ENCODE data around the gene RARB.

DNA sequence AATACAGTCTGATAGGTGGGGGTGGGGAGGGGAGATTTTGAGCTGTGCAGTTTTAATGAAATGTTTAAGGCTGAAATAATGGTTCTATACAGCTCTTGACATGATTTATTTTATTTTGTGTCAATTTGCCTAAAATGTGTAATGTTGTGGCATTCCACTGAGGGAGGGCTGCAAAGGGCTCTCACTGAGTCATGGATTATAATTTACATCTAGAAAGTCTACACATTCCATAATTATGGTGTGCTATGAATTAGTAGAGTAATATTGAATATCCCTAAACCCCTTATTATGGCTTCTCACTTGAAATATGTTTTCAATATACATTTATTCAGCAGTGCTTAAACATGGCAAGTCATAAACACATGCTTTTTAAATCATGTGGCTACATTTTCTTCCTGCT, 103.9 kb downstream of the RARB start:
- TF ChIP-seq, protein P1, sequence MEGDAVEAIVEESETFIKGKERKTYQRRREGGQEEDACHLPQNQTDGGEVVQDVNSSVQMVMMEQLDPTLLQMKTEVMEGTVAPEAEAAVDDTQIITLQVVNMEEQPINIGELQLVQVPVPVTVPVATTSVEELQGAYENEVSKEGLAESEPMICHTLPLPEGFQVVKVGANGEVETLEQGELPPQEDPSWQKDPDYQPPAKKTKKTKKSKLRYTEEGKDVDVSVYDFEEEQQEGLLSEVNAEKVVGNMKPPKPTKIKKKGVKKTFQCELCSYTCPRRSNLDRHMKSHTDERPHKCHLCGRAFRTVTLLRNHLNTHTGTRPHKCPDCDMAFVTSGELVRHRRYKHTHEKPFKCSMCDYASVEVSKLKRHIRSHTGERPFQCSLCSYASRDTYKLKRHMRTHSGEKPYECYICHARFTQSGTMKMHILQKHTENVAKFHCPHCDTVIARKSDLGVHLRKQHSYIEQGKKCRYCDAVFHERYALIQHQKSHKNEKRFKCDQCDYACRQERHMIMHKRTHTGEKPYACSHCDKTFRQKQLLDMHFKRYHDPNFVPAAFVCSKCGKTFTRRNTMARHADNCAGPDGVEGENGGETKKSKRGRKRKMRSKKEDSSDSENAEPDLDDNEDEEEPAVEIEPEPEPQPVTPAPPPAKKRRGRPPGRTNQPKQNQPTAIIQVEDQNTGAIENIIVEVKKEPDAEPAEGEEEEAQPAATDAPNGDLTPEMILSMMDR (IDR thresholded peaks at IDR 0.05) = no peak
- TF ChIP-seq POLR2AphosphoS5 (IDR thresholded peaks at IDR 0.05) (no peak), POLR2A (IDR thresholded peaks at IDR 0.05) (no peak)
